ENCODE data around the gene PEG3.

PEG3 gene

DNA sequence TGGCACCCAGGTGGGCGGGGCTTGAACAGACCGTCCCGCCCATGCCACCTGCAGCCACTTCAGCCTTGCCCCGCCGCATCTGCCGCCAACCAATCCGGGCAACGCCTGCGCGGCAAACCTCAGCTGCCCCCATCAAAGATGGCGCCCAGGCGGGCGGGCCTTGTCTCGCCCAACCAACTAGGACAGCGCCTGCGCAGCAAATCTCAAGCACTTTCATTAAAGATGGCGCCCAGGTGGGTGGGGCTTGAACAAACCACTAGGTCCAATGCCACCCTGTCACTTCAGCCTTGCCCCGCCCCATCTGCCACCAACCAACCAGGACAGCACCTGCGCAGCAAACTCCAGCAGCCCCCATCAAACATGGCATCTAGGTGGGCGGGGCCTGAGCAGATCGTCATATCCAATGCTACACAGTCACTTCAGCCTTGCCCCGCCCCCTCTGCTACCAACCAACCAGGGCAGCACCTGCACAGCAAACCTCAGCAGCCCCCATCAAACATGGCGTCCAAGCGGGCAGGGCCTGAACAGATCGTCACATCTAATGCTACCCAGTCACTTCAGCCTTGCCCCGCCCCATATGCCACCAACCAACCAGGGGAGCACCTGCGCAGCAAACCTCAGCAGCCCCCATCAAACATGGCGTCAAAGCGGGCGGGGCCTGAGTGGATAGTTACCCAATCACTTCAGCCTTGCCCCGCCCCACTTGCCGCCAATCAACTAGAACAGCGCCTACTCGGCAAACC lies 1.4 kb downstream of the PEG3 start:
- DNase-seq, result peak in 2 of 5 experiments; percentile 17 to 38

- peak in 1 of 5 experiments; percentile 8 for DNase-seq
These were observed 2.3 kb downstream of the PEG3 start for GRCh38 chr19:56838024-56838908.

DNA sequence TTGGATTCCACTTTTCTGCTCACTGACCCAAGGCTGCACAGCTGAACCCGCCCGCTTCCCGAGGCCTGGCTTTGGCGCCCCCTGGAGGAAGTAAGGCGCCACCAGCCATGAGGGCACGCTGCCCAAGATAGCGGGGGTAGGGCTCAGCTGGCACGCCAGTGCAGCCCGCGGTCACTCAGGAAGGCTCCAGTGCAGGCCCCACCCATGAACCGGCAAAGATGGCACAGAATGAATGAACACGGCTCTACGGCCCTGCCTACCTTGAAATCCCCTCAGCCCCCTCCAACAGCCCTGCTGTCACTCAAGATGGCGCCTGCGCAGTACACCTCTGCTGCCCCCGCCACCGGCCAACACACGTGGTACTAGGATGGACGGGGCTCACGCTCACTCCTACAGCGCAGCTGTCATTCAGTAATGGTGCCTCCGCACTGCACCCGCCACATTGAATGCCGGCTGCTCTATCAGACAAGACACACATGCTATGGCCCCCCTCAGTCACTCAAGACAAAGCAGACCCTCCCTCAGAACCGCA lies 3.0 kb downstream of the PEG3 start:
- peak in 1 of 5 experiments; percentile 9 for DNase-seq

DNA sequence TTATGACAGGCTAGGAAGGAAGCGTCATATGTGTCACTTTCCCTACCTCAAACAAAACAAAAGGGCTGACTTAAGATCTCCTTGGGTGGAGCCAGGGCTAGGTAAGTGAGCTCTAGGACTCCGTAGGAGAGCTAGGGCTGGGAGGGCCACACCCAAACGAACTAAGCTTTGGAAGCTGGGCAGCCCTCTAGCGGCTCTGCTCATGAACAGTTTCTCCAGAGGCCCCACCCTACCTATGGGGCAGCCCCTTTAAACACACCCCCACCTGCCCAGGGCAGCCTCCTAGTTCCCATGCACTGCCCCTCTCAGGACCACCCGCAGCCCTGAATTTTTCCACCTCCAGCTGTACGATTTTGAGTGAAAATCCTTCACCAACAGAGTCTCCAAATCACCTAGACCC lies 3.5 kb downstream of the PEG3 start:
- no peak for DNase-seq

DNA sequence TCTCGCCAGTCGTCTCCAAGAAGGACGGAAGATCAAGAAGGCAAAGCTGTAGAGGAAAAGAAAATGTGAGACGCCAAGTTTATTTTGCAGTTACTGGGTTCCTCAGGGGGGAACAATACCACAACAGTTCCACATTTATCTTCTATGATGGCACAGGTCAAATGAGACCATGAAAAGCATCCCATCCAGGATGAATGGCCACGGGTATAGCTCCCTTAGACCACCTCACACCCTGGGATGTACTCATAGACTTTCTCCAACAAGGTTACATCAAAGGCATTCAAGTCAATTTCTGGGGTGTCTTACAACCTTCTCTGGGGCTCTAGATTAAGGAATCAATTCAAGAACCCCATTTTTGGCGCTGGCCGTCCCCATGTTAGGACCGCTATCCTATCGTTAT lies 4.5 kb downstream of the PEG3 start:
- no peak for DNase-seq

- DNase-seq, result no peak
These were observed 5.1 kb downstream of the PEG3 start for GRCh38 chr19:56835401-56835800.

- no peak for DNase-seq
These were observed 5.8 kb downstream of the PEG3 start for GRCh38 chr19:56834564-56835375.

- no peak for DNase-seq
These were observed 8.1 kb downstream of the PEG3 start for GRCh38 chr19:56832352-56832928.

DNA sequence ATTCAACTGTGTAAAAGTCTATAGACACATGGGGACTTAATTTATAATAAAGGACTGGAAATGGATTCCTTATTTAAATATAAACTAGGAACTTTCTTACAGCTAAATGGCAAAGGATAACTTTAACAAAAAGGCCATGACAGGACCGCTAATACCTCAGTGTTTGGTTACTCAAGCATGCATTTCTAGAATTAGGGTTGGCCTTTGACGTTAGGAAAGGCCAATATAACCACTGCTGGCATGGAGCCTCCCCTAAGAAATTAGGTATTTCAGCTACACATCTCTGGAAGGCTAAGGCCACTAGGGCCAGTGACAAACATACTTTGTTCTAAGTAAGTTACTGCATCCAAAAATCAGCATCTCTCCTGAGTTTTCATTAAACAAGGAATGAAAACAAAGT lies 9.3 kb downstream of the PEG3 start:
- no peak for DNase-seq

- no peak for DNase-seq
These were observed 10.9 kb downstream of the PEG3 start for GRCh38 chr19:56829596-56829995.

- no peak for DNase-seq
These were observed 12.8 kb downstream of the PEG3 start for GRCh38 chr19:56827708-56828107.

DNA sequence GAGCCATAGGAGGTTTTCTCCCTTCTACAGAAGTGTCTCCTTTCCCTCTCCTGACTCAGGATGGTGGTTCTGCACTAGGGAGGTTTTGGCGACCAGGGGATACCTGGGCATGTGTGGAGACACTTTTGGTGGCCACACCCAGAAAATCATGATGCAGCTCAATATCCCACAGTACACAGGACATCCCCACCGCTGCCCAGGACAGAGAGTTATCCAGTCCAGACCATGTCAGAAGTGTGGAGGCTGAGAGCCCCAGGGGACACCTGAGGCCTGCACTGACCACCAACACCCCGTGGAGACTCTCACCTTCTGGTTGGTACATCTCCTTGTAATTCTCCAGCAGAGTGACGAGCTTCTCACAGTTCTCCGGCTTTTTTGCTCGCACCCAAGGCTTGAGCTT lies 16.6 kb downstream of the PEG3 start:
- DNase-seq, result no peak

GRCh38 chr19:56823417-56823816 lies 17.1 kb downstream of the PEG3 start:
- DNase-seq, result no peak

DNA sequence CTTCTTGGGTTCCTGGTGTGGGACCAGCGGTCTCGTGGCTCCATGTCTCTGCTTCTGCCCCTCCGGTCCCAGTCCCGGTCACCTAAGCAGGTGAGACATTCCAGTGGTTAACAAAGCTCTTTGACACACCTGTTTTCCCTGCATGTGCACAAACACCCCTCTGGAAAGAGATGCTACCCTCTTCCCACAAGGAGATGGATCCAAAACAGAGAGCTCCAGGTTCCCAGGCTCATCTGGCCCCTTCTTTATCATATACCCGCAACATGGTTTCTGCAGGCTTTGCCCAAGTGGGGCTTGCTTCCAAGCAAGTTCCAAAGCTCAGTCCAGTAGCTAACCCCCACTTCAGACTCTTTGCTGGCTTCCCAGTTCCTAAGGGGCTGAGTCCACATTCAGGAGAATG lies 17.8 kb downstream of the PEG3 start:
- no peak for DNase-seq

- no peak for DNase-seq
These were observed 18.9 kb downstream of the PEG3 start for GRCh38 chr19:56821675-56822074.

DNA sequence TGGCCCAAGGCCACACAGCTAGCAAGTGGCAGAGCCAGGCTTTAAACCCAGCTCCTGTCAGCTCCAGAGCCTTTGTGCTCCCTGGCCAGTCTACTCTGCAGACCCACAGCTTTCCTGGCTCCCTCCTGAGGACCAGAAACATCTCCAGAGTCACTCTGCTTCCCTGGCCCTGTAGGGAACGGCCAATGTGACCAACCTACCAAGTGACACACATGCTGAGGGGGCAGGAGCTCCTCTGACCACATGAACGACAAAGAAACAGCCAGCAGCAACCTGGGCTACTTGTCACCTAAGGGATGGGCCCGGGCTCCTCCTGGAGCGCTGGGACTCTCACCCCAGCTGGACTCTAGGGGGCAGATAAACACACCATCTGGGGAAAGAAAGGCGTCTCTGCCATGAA lies 19.3 kb downstream of the PEG3 start:
- no peak for DNase-seq

DNA sequence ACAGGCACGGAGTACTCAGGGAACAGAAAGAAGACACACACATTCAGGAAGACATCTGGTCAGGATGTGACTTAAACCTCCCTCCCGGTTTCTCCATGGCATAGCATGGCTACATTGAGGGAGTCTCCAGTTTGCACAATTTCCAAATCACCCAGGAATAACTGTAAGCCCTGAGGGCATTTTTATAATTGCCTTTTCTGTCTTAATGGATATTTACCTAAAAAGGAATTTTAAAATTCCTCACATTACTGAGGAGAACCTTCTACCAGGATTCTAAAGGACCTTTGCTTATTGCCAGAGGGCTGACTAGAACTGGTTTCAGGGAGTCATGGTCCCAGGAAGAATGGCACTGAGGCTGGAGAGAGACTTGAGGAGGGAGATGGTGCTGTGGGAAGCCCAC lies 21.4 kb downstream of the PEG3 start:
- DNase-seq, result no peak

DNA sequence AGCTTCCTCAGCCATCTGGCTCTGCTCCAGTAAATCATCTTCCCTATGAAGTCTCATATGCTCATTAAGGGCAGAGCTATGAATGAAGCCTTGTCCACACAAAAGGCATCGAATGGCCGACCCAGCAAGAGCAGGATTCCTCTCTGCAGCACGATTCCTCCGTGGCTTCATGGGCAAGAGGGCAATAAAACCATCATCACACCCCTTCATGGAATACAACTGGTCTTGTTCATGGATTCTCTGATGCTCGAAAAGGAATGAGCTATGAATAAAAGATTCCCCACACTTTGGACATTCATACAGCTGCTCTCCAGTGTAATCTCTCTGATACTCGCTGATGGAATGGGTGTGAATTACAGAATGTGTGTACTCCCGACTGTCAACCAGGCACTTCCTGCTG lies 25.9 kb downstream of the PEG3 start:
- no peak for DNase-seq

DNA sequence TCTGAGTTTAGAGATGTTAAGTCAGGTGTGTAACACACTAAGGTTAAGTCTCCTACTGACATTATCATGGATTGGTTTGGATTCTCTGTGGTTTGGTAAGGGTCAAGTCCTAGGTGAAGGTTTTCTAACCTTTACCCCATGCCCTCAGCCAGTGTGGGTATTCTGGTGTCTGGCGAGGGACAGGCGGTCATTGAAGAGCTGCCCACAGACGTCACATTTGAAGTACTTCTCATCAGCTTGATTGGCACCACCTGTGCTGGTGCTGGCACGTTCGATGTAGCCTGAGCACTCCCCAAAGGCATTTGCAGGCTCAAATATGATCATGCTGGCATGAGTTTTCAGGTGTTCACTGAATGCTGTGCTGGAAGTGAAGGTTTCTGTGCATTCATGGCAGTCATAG lies 27.0 kb downstream of the PEG3 start:
- no peak for DNase-seq

GRCh38 chr19:56811480-56811879 lies 29.0 kb downstream of the PEG3 start:
- DNase-seq, result no peak

DNA sequence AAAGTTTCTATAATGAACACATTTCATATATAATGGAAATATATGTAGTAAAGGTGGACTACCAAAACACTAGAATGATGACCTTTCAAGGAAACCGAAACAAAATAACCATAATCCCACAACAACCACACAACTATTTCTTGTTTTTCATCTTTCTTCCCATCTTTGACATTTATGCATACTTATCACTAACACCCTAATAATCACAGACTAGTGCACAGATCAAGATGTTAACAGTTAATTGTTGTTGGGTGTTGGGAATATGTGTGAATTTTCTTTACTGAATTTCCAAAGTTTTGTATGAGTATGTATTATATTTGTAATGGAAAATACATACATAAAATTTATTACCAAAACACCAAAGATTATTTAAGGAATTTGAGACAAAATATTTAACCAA lies 30.3 kb downstream of the PEG3 start:
- DNase-seq, result no peak

DNA sequence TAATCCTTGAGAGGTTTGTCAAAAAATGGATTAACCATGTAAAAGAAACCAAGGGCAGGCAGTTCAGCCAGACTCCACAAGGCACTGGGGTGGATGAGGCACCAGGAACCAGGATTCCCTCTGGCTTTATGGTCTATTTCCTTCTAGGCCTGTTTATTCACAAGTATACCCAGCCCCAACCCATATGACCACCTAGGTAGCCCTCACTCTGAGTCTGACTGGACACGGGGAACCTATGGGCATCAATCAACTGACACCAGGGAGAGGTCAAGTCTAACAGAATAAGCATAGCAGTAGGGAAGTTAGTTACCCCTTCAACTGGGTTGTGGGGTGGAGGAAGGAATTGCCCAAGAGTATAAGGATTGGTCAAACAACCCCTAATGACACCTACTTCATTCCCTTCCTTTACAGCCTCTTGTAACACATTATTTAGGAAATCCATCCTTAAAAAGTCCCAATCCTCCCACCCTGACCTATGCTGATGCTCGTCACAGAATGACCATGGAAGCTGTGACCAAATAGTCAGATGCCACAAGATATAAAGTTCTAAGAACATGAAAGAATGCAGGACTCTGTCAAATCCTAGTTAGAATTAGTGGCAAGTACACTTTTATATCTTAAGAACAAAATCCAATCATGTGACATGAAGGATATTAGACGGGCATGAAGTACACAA lies 31.7 kb downstream of the PEG3 start:
- DNase-seq, result no peak
